T1000 (cell line): Measurements from ENCODE around the gene ROBO4.
A peak's percentile ranks its signal among the peaks of the same experiment; 100 is the strongest.

ENCODE experiments used
- DNase-seq: peaks from one replicate; lab custom pipeline; 2025; ENCODE audit warnings: mixed read lengths; lab: John Stamatoyannopoulos, UW

ROBO4 gene

GRCh38 chr11:124889191-124890091 lies 8.2 kb downstream of the ROBO4 start:
- no peak for DNase-seq

DNA sequence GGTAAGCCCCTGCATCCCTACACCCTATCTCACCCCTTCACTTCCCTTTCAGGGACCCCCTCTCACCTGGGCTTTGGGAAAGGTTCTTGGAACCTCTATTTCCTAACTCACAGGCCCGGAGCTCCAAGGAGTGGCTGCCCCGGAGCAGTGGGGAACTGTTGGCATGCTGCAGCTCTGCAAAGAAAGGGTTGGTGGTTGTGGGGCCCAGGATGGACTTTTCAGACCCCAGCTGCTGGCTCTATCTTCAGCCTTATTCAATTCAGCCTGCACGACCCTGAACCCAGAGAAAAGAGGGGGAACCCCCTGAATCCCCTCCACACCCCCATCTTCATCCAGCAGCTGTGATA lies 10.0 kb downstream of the ROBO4 start:
- DNase-seq = no peak

- DNase-seq = no peak
Observed at GRCh38 chr11:124886978-124887666, 10.5 kb downstream of the ROBO4 start.

- DNase-seq = no peak
Observed at GRCh38 chr11:124886476-124886875, 11.2 kb downstream of the ROBO4 start.

DNA sequence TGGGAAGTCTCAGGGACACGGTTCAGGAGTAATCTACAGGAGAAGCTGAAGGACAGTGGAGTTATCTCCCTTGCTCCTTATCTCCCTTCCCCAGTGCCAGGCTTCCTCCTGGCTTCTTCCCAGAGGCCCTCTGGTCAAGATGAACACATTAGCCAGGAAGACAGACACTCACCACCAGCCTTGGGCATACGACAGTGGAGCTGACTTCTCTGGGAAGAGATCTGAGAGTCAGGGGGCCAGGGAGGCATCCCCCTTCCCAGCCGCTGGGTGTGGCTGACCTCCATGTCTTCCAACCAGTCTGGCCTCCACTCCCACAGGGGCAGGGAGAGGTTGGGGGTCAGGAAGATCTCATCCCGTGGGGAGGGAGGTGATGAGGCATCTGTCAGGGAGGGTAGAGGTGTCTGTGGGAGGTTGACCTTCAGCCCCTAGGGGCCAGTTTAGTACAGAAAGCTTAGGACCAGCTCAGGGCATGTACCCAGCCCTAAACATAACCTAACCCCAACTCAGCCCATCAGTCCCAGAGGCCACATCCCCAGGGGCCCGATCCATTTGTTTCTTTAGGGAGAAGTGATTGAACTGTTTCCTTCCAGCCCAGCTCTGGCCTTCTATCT lies 12.7 kb downstream of the ROBO4 start:
- DNase-seq = no peak

DNA sequence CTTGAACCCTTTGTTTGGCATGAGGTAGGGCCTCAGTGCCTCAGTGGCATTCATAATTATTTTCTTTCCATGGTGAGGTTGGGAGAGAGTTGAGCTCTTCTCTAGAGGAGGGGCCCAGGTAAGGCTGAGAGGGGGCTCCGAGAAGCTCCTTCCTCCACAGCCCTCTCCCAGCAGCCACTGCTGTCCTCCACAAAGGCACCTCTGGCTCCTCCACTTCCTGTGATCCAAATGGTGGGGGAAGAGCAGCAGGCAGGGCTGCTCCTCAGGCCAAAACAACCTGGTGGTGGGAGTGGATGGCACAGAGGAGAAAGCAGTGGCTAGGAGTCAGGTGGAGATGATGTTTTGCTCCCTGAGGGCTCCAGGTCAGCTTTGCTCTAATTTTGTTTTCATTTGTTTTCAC lies 13.3 kb downstream of the ROBO4 start:
- DNase-seq = no peak

DNA sequence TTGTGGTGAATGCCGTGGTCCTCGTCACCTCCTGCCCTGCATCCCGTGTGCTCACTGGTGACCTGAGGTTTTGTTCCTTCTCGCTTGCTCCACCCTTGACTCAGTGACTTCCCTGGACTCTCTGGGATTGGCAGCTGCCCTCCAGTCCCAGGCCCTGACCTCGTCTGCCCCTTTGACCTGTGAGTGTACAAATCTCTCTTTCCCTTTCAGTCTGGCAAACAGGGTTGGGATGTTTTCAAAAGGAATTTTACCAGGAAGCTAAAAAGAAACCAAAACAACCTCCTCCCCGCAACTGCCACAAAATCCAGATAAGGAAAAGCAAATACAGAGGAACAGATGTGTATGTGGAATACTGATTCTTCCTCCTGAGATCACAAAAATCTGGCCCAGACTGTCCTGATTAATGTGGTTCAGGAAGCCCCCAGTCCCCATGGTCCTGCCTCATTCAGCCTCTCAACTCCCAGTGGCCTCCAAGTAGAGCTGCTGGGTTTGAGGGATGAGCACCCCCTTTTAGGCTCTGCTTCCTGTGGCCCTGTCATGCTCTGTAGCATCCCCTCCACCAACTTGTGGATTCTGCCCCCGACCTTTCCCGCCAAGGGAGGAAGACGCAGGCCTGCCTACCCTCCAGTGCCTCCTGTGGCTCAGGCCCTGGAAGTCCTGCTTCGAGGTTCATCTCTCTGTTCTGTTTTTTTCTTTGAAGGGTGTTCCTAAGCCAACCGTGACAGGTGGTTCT lies 15.2 kb downstream of the ROBO4 start:
- DNase-seq = no peak

DNA sequence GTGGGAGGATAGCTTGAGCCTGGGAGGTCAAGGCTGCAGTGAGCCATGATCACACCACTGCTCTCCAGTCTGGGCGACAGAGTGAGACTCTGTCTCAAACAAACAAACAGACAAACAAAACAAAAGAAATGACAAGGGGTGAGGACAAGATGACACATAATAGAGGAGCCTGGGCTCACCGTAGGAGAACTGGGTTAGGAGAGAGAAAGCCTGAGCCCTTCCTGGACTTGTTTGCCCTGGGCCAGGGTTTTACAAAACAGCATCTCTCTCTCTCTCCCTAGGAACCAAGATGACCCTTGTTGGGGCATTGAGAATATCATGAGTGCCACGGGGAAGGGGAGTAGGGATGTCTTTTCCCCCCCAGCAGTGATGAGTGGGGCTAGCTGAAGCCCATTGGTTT lies 16.7 kb downstream of the ROBO4 start:
- DNase-seq = no peak

GRCh38 chr11:124880290-124880611 lies 17.4 kb downstream of the ROBO4 start:
- DNase-seq = no peak

GRCh38 chr11:124879493-124880289 lies 18.0 kb downstream of the ROBO4 start:
- DNase-seq = no peak

DNA sequence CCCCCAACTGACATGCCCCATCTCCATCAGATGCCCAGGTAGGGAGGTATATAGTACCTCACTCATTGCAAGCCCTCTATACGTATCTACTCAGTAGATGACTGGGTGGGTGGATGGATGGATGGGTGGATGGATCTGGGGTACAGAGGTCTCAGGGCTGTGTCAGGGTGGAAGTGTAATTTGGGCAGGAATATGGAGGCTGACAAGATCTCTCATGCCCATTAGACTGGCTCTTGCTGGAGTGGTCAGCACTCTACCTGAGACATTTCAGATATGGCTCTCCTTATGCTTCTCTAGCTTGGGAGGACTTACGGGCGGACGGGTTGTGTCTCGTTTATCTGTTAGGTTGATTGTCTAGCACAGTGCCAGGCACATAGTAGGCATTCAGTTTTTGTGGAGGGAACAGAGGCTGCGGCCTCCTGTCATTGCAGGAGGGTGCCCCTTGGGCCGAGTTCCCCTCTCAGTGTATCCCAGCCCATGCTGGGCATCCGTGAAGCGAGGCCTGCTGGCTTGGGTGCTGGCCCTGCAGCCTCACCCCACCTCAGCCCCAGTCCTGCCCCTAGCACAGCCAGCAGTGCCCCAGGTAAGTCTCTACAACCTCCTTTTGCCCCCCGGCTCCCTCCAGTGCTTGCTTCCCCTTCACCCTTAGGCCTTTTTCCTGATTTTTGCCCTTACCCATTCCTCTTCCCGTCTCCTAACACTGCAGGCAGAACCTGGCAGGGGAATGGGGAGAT lies 18.7 kb downstream of the ROBO4 start:
- DNase-seq = no peak

- no peak for DNase-seq
Observed at GRCh38 chr11:124877910-124878758, 19.5 kb downstream of the ROBO4 start.

DNA sequence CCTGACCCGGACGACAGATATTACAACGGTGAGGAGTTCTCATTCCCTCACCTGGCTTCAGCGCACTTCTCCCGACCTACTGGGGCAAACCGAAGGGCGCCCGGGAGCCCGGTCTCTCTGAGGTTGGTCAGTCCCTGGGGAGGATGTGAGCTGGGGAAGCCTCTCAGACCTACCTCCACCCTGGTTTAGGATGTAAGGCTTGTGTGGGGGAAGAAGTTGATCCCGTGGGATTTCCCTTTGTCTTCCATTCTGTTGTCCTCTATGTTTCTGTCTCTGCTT lies 20.1 kb downstream of the ROBO4 start:
- no peak for DNase-seq

GRCh38 chr11:124876818-124877630 lies 20.6 kb downstream of the ROBO4 start:
- DNase-seq = no peak

GRCh38 chr11:124875943-124876817 lies 21.5 kb downstream of the ROBO4 start:
- peak; percentile 84 for DNase-seq

DNA sequence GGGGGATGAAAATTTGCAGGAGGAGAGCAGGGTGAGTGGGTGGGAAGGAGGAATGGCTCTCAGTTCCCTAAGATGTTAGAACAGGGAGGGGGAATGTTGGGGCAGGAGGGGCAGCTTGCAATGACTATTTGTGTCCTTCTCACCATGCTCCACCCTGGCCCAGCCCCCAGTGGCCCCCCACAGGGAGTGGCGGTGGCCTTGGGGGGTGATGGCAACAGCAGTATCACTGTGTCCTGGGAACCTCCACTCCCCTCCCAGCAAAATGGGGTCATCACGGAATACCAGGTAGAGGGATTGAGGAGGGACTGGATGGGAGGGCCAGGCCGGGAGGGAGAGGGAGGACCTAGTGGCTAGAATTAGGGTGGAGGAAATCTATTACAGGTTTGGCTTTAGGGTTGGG lies 22.3 kb downstream of the ROBO4 start:
- no peak for DNase-seq

DNA sequence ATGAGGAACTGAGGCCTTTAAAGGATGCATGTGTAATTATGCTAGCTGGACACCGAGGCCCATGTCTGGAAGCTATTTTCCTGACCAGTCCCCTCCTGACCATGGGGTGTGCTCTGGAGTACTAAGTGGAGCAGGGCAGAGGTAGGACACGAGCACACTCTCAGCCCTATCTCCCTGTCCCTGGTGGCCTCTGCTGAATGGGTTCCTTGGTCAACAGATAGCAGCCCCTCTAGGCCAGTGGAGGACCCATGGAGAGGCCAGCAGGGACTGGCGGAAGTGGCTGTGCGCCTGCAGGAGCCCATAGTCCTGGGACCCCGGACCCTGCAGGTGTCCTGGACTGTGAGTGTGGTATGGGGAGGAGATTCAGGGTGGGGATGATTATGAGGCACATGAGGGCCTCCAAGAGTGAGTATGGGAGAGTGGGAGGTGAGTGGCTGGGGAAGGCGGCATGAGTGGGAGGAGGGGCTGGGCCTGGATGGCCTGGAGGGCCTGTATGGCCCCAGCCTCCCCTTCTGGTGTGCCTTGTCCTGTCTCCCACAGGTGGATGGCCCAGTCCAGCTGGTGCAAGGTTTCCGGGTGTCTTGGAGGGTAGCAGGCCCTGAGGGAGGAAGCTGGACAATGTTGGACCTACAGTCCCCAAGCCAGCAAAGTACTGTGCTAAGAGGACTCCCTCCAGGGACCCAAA lies 23.0 kb downstream of the ROBO4 start:
- no peak for DNase-seq

GRCh38 chr11:124873951-124874350 lies 23.7 kb downstream of the ROBO4 start:
- no peak for DNase-seq
